ENCODE measurements around the gene RFC3. TPM values are rescaled to one million over a fixed set of nuclear protein-coding genes. Genes with fewer than 3 reads are reported as not detected.

The RFC3 gene
- total and polyA plus RNA-seq, 2 of the 13 experiments (the other 11 are each of a cell fraction or from before 2014, with no cell fraction given) = 16.0 to 55.7 TPM

DNA sequence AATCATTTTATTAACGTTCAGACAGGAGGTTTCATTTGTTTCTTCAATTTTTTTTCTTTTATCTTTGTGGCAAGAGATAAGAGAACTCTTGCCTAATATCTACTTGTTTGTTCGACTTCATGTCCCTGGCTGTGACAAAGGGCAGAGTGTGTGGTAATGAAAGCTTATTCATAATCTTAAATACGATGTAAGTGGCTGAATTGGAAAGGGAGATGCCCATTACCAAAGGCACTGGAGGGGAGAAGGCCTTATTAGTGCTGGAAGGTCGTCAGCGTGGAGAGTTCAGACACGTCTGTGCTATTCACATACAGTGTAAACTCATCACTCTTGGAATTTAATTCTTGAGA lies 54.0 kb downstream of the RFC3 start (continued):
- TF ChIP-seq ZNF350 (CRISPR knock-in tag; IDR thresholded peaks at IDR 0.05; ENCODE audit: borderline replicate concordance, low read depth) (no peak), HNF4A (CRISPR knock-in tag; IDR thresholded peaks at IDR 0.05) (peak; percentile 80), ZNF607 (CRISPR knock-in tag; IDR thresholded peaks at IDR 0.05; ENCODE audit: borderline replicate concordance) (no peak), SALL1 (CRISPR knock-in tag; IDR thresholded peaks at IDR 0.05) (peak; percentile 23; the same call in 1 of the 2 replicates), ZNF660 (CRISPR knock-in tag; IDR thresholded peaks at IDR 0.05; ENCODE audit: borderline replicate concordance, low read depth) (no peak), THYN1 (CRISPR knock-in tag; IDR thresholded peaks at IDR 0.05; ENCODE audit: borderline replicate concordance, low read depth) (no peak), ZNF224 (CRISPR knock-in tag; IDR thresholded peaks at IDR 0.05) (no peak), DMAP1 (CRISPR knock-in tag; IDR thresholded peaks at IDR 0.05) (0 out of 2 replicates have a peak, but pooled peaks have one; percentile 9), ERF (CRISPR knock-in tag; IDR thresholded peaks at IDR 0.05) (no peak), ZNF776 (CRISPR knock-in tag; IDR thresholded peaks at IDR 0.05) (no peak), MIXL1 (CRISPR knock-in tag; IDR thresholded peaks at IDR 0.05) (peak; percentile 58; the same call in 1 of the 2 replicates), ZNF24 (IDR thresholded peaks at IDR 0.05) (no peak), MED1 (CRISPR knock-in tag; IDR thresholded peaks at IDR 0.05) (peak; percentile 75), FOXJ3 (CRISPR knock-in tag; IDR thresholded peaks at IDR 0.05; ENCODE audit: borderline replicate concordance) (peak; percentile 72; the same call in 1 of the 2 replicates), ARID2 (CRISPR knock-in tag; IDR thresholded peaks at IDR 0.05; ENCODE audit: borderline replicate concordance) (no peak), SIN3A (IDR thresholded peaks at IDR 0.05; ENCODE audit: borderline replicate concordance, low read depth, low read length) (no peak), EP300 (IDR thresholded peaks at IDR 0.05; ENCODE audit: low read depth in 2 of 2, low read length in 2 of 2) (peak in 1 of 2 experiments; percentile 89; a peak in 2 of 4 replicates), EP300 (CRISPR knock-in tag; IDR thresholded peaks at IDR 0.05; ENCODE audit: borderline replicate concordance) (peak; percentile 37; the same call in 1 of the 2 replicates), NAIF1 (CRISPR knock-in tag; IDR thresholded peaks at IDR 0.05; ENCODE audit: borderline replicate concordance) (no peak), DNMT3B (CRISPR knock-in tag; conservative IDR thresholded peaks at IDR 0.05) (no peak), ZBTB46 (CRISPR knock-in tag; IDR thresholded peaks at IDR 0.05; ENCODE audit: borderline replicate concordance) (no peak), ELF4 (CRISPR knock-in tag; IDR thresholded peaks at IDR 0.05; ENCODE audit: borderline replicate concordance) (no peak), ZNF432 (CRISPR knock-in tag; IDR thresholded peaks at IDR 0.05; ENCODE audit: borderline replicate concordance) (no peak), POLR2AphosphoS2 (IDR thresholded peaks at IDR 0.05; ENCODE audit: low read depth, low read length) (no peak), GPBP1L1 (CRISPR knock-in tag; IDR thresholded peaks at IDR 0.05) (no peak)
- TF ChIP-seq, protein P1, sequence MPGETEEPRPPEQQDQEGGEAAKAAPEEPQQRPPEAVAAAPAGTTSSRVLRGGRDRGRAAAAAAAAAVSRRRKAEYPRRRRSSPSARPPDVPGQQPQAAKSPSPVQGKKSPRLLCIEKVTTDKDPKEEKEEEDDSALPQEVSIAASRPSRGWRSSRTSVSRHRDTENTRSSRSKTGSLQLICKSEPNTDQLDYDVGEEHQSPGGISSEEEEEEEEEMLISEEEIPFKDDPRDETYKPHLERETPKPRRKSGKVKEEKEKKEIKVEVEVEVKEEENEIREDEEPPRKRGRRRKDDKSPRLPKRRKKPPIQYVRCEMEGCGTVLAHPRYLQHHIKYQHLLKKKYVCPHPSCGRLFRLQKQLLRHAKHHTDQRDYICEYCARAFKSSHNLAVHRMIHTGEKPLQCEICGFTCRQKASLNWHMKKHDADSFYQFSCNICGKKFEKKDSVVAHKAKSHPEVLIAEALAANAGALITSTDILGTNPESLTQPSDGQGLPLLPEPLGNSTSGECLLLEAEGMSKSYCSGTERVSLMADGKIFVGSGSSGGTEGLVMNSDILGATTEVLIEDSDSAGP (CRISPR knock-in tag; IDR thresholded peaks at IDR 0.05; ENCODE audit: borderline replicate concordance) = no peak
- TF ChIP-seq, protein P2, sequence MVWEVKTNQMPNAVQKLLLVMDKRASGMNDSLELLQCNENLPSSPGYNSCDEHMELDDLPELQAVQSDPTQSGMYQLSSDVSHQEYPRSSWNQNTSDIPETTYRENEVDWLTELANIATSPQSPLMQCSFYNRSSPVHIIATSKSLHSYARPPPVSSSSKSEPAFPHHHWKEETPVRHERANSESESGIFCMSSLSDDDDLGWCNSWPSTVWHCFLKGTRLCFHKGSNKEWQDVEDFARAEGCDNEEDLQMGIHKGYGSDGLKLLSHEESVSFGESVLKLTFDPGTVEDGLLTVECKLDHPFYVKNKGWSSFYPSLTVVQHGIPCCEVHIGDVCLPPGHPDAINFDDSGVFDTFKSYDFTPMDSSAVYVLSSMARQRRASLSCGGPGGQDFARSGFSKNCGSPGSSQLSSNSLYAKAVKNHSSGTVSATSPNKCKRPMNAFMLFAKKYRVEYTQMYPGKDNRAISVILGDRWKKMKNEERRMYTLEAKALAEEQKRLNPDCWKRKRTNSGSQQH (CRISPR knock-in tag; IDR thresholded peaks at IDR 0.05; ENCODE audit: low read depth) = no peak
